A673 (cell line): ENCODE data around the gene INHBE. TPM values are rescaled to one million over a fixed set of nuclear protein-coding genes. Genes with fewer than 3 reads are reported as not detected.

ENCODE experiments used
- BruUV-seq: library from RNA; stranded (reverse); fragments of 400-500 nt; replicated peaks from 2 replicates; lab custom pipeline; 2021; lab: Mats Ljungman, UMichigan
- CTCF ChIA-PET: fragments of 300-600 bp; sonication (Branson Sonifier 250); formaldehyde crosslinking; loops from one replicate; lab custom pipeline; 2022; ENCODE audit warnings: antibody characterized with exemption; lab: Charles Lee
- POLR2A ChIA-PET: fragments of 300-600 bp; sonication (Branson Sonifier 250); formaldehyde crosslinking; loops from one replicate; lab custom pipeline; 2022; ENCODE audit warnings: antibody characterized with exemption; ENCODE audit not compliant: low non-redundant PET; lab: Charles Lee
- DNase-seq: peaks from one replicate; pipeline ENCODE4 v3.0.0-alpha.2; 2015; ENCODE audit warnings: low spot score
- H3K27ac ChIP-seq: fragments of 200-600 bp; sonication (generic); 2 replicates; pipeline ENCODE4 v1.5.1; 2016; ENCODE audit warnings: mixed run types, low read depth, mild to moderate bottlenecking, mixed read lengths, antibody characterized with exemption, low read length; ENCODE audit not compliant: poor library complexity, severe bottlenecking
- H3K27me3 ChIP-seq: fragments of 200-600 bp; sonication (generic); replicated peaks from 2 replicates; pipeline ENCODE4 v1.6.1; 2017; ENCODE audit warnings: mixed run types, low read depth, mild to moderate bottlenecking, mixed read lengths, antibody characterized with exemption, low read length; ENCODE audit not compliant: insufficient read depth, poor library complexity
- H3K36me3 ChIP-seq: fragments of 200-600 bp; sonication (generic); 2 replicates; pipeline ENCODE4 v1.6.1; 2016; ENCODE audit warnings: mixed run types, mild to moderate bottlenecking, mixed read lengths, antibody characterized with exemption, low read length; ENCODE audit not compliant: insufficient read depth, poor library complexity, severe bottlenecking
- H3K4me1 ChIP-seq: fragments of 200-600 bp; sonication (generic); 2 replicates; pipeline ENCODE4 v1.6.1; 2017; ENCODE audit warnings: mixed run types, mild to moderate bottlenecking, mixed read lengths, antibody characterized with exemption, low read length; ENCODE audit not compliant: insufficient read depth, poor library complexity, severe bottlenecking
- H3K4me3 ChIP-seq: fragments of 200-600 bp; sonication (generic); 2 replicates; pipeline ENCODE4 v1.5.1; 2016; ENCODE audit warnings: low read depth, mixed run types, mild to moderate bottlenecking, mixed read lengths, low read length; ENCODE audit not compliant: poor library complexity, severe bottlenecking
- H3K9me3 ChIP-seq: fragments of 200-600 bp; sonication (generic); 2 replicates; pipeline ENCODE4 v1.6.1; 2016; ENCODE audit warnings: mixed run types, low read depth, mild to moderate bottlenecking, mixed read lengths, antibody characterized with exemption, low read length; ENCODE audit not compliant: poor library complexity, severe bottlenecking
- EZH2 ChIP-seq: fragments of 200-600 bp; sonication (generic); IDR thresholded peaks from 2 replicates; pipeline ENCODE4 v1.6.1; 2017; ENCODE audit warnings: borderline replicate concordance, low read depth, mild to moderate bottlenecking, mixed read lengths, antibody characterized with exemption, low read length; ENCODE audit not compliant: poor library complexity, severe bottlenecking
- intact Hi-C: fragments of 100-400 bp; cut with micrococcal nuclease; formaldehyde crosslinking; loops from one replicate; pipeline ENCODE4 v1.10.0; 2022; ENCODE audit not compliant: unreplicated experiment
- total RNA-seq: library from RNA; stranded (reverse); gene quantifications from 2 replicates; pipeline ENCODE4 v1.2.3, GENCODE V29; 2021
- TF ChIP-seq, protein P1 (sequence below): fragments of 300-800, 200-600 bp; sonication (generic); conservative IDR thresholded peaks from 2 replicates; pipeline ENCODE4 v1.5.1; 2017; ENCODE audit warnings: low read depth, mild to moderate bottlenecking, antibody characterized with exemption, low read length, moderate library complexity, mixed read lengths

The INHBE gene
- total RNA-seq, 1 experiment from 2014 or later: 0.62 TPM

DNA sequence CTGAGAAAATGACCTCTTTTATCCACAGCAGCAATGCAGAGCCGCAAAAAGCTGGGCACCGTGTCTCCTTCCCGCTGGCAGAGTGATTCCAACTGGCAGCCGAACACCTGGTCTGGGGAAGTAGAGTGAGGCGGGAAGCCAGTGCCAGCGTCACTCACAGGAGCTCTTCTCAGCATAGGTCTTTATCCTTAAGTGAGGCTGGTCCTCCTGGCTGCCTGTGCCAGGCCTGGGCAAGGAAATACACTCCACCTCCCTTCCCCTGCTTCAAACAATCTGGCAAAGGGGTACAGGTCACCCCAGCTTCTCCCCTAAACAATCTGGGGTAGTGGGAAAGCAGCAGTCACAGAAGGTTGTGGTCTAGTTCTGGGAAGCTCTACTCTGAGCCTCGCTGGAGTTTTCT, 19.8 kb downstream of the INHBE start:
- ChIA-PET CTCF (no interaction called here), POLR2A (interaction anchor here (0.5 kb wide), 1 partner anchor 12 kb away, joined by 8 read pairs; no protein-coding TSS in a partner anchor)
- no peak overlapping the region for H3K4me3 ChIP-seq
- DNase-seq: no peak
- intact Hi-C loops: no loop called here
- no peak overlapping the region for H3K27ac ChIP-seq
- no peaks in the 10 kb centered on the region for H3K36me3 ChIP-seq
- BruUV-seq: no TSS peak
- H3K4me1 ChIP-seq: no peaks in the 10 kb centered on the region
- peaks cover 29% of the 10 kb centered on the region for H3K27me3 ChIP-seq
- no peak for TF ChIP-seq EZH2
- TF ChIP-seq, protein P1, sequence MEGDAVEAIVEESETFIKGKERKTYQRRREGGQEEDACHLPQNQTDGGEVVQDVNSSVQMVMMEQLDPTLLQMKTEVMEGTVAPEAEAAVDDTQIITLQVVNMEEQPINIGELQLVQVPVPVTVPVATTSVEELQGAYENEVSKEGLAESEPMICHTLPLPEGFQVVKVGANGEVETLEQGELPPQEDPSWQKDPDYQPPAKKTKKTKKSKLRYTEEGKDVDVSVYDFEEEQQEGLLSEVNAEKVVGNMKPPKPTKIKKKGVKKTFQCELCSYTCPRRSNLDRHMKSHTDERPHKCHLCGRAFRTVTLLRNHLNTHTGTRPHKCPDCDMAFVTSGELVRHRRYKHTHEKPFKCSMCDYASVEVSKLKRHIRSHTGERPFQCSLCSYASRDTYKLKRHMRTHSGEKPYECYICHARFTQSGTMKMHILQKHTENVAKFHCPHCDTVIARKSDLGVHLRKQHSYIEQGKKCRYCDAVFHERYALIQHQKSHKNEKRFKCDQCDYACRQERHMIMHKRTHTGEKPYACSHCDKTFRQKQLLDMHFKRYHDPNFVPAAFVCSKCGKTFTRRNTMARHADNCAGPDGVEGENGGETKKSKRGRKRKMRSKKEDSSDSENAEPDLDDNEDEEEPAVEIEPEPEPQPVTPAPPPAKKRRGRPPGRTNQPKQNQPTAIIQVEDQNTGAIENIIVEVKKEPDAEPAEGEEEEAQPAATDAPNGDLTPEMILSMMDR: no peak
- no peaks in the 10 kb centered on the region for H3K9me3 ChIP-seq

DNA sequence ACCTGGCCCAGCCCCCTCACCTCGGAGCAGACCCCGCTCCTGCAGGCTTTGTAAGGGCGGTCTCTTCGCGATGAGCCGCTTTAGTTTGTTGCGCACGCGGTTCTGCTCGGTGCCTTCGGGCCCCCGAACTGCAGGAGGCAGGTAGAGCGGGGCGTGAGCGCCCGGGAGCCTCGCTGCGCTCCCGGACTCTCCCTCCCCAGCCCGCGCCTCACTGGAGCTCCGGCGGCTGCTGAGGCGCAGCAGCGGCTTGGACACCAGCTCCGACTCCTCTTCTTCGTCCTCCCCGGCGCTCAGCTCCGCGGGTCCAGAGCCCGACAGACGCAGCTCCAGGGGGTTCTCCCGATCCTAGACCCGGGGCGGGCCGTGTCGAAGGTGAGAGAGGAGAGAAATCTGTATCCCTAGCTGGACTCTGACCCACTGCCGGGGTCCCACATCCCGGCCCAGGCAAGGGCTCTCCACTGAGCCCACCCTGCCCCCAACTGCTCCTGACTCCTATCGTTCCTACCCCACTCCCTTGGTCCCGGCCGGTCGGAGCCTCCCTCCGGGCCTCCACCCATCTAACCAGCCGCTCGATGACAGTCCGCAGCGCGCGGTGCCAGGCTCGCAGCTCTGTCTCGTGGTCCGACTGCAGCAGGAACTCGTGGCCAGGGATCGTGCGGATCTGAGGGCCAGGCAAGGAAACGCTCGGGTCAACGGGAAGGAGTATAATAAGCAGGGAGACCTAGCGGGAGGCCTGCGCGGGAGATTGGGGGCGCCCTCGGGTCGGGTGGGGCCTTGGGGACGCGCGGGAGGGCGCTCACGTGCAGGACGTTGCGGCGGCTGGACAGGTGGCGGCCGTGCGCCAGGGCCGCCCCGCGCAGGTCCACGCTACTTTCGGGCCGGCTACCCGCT, 20.4 kb downstream of the INHBE start:
- Histone ChIP-seq H3K4me1 (no peaks in the 10 kb centered on the region), H3K36me3 (no peaks in the 10 kb centered on the region), H3K27ac (no peak overlapping the region), H3K4me3 (peak overlapping the region; percentile 27), H3K9me3 (no peaks in the 10 kb centered on the region), H3K27me3 (peaks cover 29% of the 10 kb centered on the region)
- no peak for DNase-seq
- CTCF ChIA-PET: no interaction called here
- POLR2A ChIA-PET: interaction anchor here (0.5 kb wide), 1 partner anchor 12 kb away, joined by 8 read pairs; no protein-coding TSS in a partner anchor
- intact Hi-C loops: no loop called here
- TF ChIP-seq, protein P1: no peak
- peak; percentile 76 for TF ChIP-seq EZH2
- no TSS peak for BruUV-seq

DNA sequence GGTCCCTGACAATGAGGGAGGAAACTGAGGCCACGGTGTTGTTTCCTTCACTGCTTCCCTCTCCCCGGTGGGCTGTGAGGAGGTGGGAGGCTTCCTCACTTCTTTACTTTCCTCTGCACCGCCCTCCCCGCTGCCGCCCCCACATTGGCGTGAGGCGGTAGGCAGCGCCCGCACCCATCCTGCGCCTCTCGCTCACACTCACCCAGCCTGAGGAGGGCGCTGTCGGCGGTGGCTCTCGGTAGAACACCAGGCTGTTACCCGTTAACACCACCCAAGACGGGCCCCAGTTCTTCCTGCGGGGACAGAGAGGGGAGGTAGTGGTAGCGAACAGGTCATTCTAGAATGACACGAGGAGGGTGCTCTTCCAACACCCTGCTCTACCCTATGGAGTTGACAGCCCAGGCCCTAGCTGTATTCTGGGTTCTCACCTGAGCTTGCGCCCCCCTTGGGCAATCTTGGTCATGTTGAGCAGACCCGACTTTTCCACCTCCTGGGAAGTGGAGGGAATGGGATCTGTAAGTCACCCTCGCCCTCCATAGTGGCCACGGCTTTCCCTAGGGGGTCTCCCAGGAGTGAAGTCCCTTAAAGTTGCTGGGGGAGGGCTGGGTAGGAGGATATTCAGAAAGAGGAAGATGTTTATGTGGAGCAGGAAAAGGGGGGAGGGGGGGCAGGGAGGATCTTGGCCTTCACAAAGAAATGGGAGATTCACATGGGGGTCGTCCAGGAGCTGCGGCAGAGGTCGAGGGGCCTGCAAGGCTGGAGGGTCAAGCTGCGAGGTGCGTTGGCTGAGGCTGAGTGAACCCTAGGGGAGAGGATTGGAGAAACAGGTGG, 21.3 kb downstream of the INHBE start:
- Histone ChIP-seq H3K4me1 (no peaks in the 10 kb centered on the region), H3K27ac (no peak overlapping the region), H3K36me3 (no peaks in the 10 kb centered on the region), H3K9me3 (no peaks in the 10 kb centered on the region), H3K4me3 (peak overlapping the region; percentile 27), H3K27me3 (peaks cover 29% of the 10 kb centered on the region)
- ChIA-PET POLR2A (no interaction called here), CTCF (no interaction called here)
- BruUV-seq: no TSS peak
- TF ChIP-seq EZH2: no peak
- TF ChIP-seq, protein P1: peak; percentile 47
- DNase-seq: no peak
- intact Hi-C loops: no loop called here
